ENCODE measurements around the gene SH3BP2.

SH3BP2 gene

DNA sequence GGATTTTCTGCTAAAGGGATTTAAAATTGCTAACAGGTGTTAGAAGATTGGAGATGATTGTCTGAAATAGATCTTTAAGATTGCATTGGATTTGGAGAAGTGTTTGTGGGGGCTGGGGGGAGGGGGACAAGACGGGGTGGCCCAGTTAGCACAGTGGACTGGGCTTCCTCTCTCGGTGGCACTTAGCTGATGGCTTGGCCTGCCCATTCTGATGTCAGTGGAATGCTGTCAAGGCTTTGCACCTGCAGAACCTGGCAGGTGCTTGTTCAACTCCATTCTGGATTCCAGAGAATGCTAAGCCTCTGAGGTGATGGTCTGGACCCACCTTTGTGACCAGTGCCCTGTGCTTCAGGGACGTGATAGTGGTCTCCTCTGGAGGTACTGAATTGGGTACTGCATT, 94.5 kb downstream of the SH3BP2 start:
- ATAC-seq, result no peak
- TF ChIP-seq ZNF70 (CRISPR knock-in tag; IDR thresholded peaks at IDR 0.05) (no peak), ZC3H10 (CRISPR knock-in tag; IDR thresholded peaks at IDR 0.05) (no peak), BACH2 (CRISPR knock-in tag; IDR thresholded peaks at IDR 0.05; ENCODE audit: borderline replicate concordance) (no peak), ESRRG (CRISPR knock-in tag; IDR thresholded peaks at IDR 0.05) (no peak), ZFP3 (CRISPR knock-in tag; IDR thresholded peaks at IDR 0.05) (no peak), SNAI2 (CRISPR knock-in tag; IDR thresholded peaks at IDR 0.05) (no peak), RARB (CRISPR knock-in tag; IDR thresholded peaks at IDR 0.05) (no peak), PATZ1 (CRISPR knock-in tag; IDR thresholded peaks at IDR 0.05; ENCODE audit: borderline replicate concordance) (no peak), PPARA (CRISPR knock-in tag; IDR thresholded peaks at IDR 0.05; ENCODE audit: borderline replicate concordance) (no peak), TSHZ2 (CRISPR knock-in tag; IDR thresholded peaks at IDR 0.05) (no peak), GLIS3 (CRISPR knock-in tag; IDR thresholded peaks at IDR 0.05) (no peak), CSRNP3 (CRISPR knock-in tag; IDR thresholded peaks at IDR 0.05) (no peak), ZNF8 (CRISPR knock-in tag; IDR thresholded peaks at IDR 0.05) (no peak), ARNTL (CRISPR knock-in tag; IDR thresholded peaks at IDR 0.05; ENCODE audit: borderline replicate concordance, low read depth) (no peak), ZNF565 (CRISPR knock-in tag; conservative IDR thresholded peaks at IDR 0.05; ENCODE audit: low read depth) (no peak), CSDC2 (CRISPR knock-in tag; IDR thresholded peaks at IDR 0.05) (no peak), ISL1 (CRISPR knock-in tag; IDR thresholded peaks at IDR 0.05) (no peak), ZFP30 (CRISPR knock-in tag; IDR thresholded peaks at IDR 0.05) (no peak), POU6F1 (CRISPR knock-in tag; IDR thresholded peaks at IDR 0.05; ENCODE audit: borderline replicate concordance, low read depth) (no peak)
- TF ChIP-seq, protein P1, sequence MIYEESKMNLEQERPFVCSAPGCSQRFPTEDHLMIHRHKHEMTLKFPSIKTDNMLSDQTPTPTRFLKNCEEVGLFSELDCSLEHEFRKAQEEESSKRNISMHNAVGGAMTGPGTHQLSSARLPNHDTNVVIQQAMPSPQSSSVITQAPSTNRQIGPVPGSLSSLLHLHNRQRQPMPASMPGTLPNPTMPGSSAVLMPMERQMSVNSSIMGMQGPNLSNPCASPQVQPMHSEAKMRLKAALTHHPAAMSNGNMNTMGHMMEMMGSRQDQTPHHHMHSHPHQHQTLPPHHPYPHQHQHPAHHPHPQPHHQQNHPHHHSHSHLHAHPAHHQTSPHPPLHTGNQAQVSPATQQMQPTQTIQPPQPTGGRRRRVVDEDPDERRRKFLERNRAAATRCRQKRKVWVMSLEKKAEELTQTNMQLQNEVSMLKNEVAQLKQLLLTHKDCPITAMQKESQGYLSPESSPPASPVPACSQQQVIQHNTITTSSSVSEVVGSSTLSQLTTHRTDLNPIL (CRISPR knock-in tag; IDR thresholded peaks at IDR 0.05; ENCODE audit: low read depth), result no peak

- TF ChIP-seq RARB (CRISPR knock-in tag; IDR thresholded peaks at IDR 0.05) (no peak), ZNF565 (CRISPR knock-in tag; conservative IDR thresholded peaks at IDR 0.05; ENCODE audit: low read depth) (no peak), ESRRG (CRISPR knock-in tag; IDR thresholded peaks at IDR 0.05) (no peak), ZC3H10 (CRISPR knock-in tag; IDR thresholded peaks at IDR 0.05) (no peak), CSRNP3 (CRISPR knock-in tag; IDR thresholded peaks at IDR 0.05) (no peak), ARNTL (CRISPR knock-in tag; IDR thresholded peaks at IDR 0.05; ENCODE audit: borderline replicate concordance, low read depth) (no peak), PPARA (CRISPR knock-in tag; IDR thresholded peaks at IDR 0.05; ENCODE audit: borderline replicate concordance) (no peak), PATZ1 (CRISPR knock-in tag; IDR thresholded peaks at IDR 0.05; ENCODE audit: borderline replicate concordance) (no peak), GLIS3 (CRISPR knock-in tag; IDR thresholded peaks at IDR 0.05) (no peak), TOX (CRISPR knock-in tag; IDR thresholded peaks at IDR 0.05; ENCODE audit: borderline replicate concordance) (no peak), ZNF70 (CRISPR knock-in tag; IDR thresholded peaks at IDR 0.05) (no peak), BACH2 (CRISPR knock-in tag; IDR thresholded peaks at IDR 0.05; ENCODE audit: borderline replicate concordance) (no peak), TCF4 (CRISPR knock-in tag; IDR thresholded peaks at IDR 0.05; ENCODE audit: borderline replicate concordance) (no peak), CSDC2 (CRISPR knock-in tag; IDR thresholded peaks at IDR 0.05) (no peak), ZFP3 (CRISPR knock-in tag; IDR thresholded peaks at IDR 0.05) (no peak), OSR1 (CRISPR knock-in tag; IDR thresholded peaks at IDR 0.05) (no peak)
- TF ChIP-seq, protein P1 (CRISPR knock-in tag; IDR thresholded peaks at IDR 0.05; ENCODE audit: low read depth), result no peak
- ATAC-seq, result peak; percentile 65
Observed at GRCh38 chr4:2888886-2889285, 96.0 kb downstream of the SH3BP2 start.

Data from SK-N-SH treated with all-trans-retinoic acid at 6 μM for 48 hours (cell line).